Urinary bladder (tissue), 4 donors: ENCODE data around the gene MED12L. TPM values are rescaled to one million over a fixed set of nuclear protein-coding genes. Genes with fewer than 3 reads are reported as not detected.

Experiments
- DNase-seq: peaks from one replicate; pipeline ENCODE4 v3.0.0-alpha.2; 2015; ENCODE audit errors: extremely low spot score
- H3K27ac ChIP-seq: one replicate; pipeline ENCODE4 v1.5.1; 2013; ENCODE audit warnings: low read depth, mild to moderate bottlenecking, moderate library complexity
- H3K36me3 ChIP-seq: one replicate; pipeline ENCODE4 v1.6.1; 2013; ENCODE audit warnings: mild to moderate bottlenecking, moderate library complexity; ENCODE audit not compliant: insufficient read depth
- H3K4me1 ChIP-seq: one replicate; pipeline ENCODE4 v1.6.1; 2013; ENCODE audit warnings: mild to moderate bottlenecking, moderate library complexity; ENCODE audit not compliant: insufficient read depth
- H3K4me3 ChIP-seq: one replicate; pipeline ENCODE4 v1.5.1; 2013; ENCODE audit warnings: low read depth, low read length
- WGBS: extraction: QIAGEN DNeasy Blood & Tissue Kit; methylation state at CpG from one replicate; pipeline ENCODE4 v1.1.7; 2013; 5-methylcytosine and 5-hydroxymethylcytosine counted together
- polyA plus RNA-seq: library from polyadenylated mRNA; stranded (reverse); fragments of 200-250 nt; gene quantifications from one replicate; pipeline ENCODE4 v1.2.3, GENCODE V29; 2013
- total RNA-seq: library from RNA; depleted of rRNA; stranded (reverse); fragments of >200 nt; gene quantifications from one replicate; pipeline ENCODE4 v1.2.3, GENCODE V29; 2014
- donor health status: healthy with polysubstance abuse.
- donor health status: healthy.

Gene MED12L
- total and polyA plus RNA-seq, 2 donors: 0.11 to 3.1 TPM

DNA sequence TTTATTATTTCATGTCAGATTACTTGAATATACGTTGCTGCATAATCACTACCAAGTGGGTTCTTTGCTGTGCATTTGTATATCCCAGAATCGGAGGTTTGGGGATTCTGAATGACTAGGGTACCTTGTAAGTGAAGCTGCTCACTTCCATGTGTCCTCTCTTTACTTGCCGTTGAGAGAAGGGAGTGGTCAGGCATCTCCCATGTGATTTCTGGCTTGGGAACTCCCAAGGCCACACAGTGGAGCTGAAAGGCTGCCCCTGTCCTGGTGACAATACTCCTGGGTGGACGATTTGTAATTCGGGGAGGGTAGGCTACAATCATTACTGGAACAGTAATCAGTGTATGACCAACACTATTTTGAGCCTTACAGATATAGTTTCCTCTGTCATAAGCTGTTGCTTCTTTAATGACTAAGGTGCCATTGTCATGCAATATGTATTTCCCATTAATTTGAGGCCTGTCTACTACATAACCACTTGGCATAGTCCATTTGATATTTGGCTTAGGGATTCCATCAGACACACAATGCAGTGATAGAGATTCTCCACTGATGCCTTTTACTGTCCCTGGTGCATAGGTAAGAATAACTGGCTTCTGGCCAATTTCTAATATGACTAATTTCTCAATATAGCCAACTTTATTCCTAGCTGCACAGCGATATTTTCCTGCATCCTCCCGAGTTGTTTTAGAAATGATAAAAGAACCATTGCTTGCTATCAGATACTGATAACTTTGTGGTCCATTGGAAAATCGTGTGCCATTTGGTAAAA lies 351.4 kb downstream of the MED12L start:
- no peak for DNase-seq
- Histone ChIP-seq H3K27ac (no peak overlapping the region), H3K36me3 (no peaks in the 10 kb centered on the region), H3K4me1 (no peaks in the 10 kb centered on the region), H3K4me3 (no peak overlapping the region)
- 79% methylated on average over 8 of the region's 8 CpGs for WGBS

DNA sequence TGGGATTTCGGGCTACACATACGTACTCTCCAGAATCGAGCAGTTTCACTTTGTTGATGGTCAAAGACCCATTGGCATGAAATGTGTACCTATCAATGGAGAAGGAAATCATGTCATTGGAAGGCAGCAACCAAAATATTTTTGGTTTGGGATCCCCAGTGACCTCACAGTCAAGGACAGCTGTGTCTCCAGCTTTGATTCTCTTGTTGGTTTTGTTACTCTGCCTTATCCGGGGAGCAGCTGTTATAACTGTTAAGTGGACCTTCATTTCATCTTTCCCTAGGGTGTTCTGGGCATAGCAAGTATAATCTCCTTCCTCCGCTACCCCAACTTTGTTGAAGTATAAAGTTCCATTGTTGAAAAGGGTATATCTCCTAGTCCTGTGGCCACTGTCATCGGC lies 352.4 kb downstream of the MED12L start:
- Histone ChIP-seq H3K36me3 (no peaks in the 10 kb centered on the region), H3K27ac (no peak overlapping the region), H3K4me3 (no peak overlapping the region), H3K4me1 (no peaks in the 10 kb centered on the region)
- 95% methylated on average over 6 of the region's 6 CpGs for WGBS
- no peak for DNase-seq

DNA sequence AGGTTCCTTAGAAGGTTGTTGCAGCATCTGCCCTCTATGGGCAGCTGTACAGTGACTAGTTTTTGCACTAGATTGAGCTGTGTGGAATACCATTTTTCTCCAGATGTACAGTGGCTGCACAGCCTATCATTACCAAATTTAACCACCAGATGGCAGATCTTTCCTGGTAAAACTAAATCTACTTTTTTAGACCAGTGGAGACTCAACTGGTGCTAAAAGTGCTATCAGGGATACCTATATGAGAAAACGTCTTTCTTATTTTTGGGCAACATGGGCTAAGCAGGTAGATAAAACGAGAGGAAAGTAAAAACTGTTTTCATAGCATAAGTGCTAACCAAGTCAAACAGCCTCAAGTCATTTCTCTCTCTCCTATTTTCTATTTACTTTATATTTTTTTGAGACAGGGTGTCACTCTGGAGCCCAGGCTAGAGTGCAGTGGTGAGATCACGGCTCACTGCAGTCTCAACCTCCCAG lies 354.2 kb downstream of the MED12L start:
- peak; percentile 18 for DNase-seq
- 37% methylated on average over 3 of the region's 3 CpGs for WGBS

DNA sequence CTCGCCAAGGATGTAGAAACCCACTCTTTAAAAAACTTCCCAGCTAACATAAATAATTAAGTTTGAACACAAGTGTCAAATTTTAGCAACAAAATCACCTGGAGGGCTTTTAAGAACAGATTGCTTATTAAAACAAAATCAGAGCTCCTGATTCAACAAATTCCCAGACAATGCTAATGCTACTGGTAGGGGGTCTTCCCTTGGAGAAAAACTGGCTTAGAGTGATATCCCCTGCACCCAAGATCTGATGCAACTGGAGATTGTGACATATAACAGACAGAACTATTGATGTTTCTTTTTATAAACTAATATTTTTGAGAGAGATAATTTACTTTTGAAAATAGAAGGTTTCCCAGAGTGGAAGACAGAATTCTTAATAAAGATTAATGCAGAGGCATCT lies 355.5 kb downstream of the MED12L start:
- Histone ChIP-seq H3K27ac (no peak overlapping the region), H3K36me3 (no peaks in the 10 kb centered on the region), H3K4me3 (no peak overlapping the region), H3K4me1 (no peaks in the 10 kb centered on the region)
- WGBS: 97% methylated on average over 1 of the region's 1 CpG
- no peak for DNase-seq

More for the DNA sequence above, 354.2 kb downstream of the MED12L start:
- no peaks in the 10 kb centered on the region for H3K4me1 ChIP-seq
- H3K4me3 ChIP-seq: no peak overlapping the region
- H3K36me3 ChIP-seq: no peaks in the 10 kb centered on the region
- no peak overlapping the region for H3K27ac ChIP-seq

DNA sequence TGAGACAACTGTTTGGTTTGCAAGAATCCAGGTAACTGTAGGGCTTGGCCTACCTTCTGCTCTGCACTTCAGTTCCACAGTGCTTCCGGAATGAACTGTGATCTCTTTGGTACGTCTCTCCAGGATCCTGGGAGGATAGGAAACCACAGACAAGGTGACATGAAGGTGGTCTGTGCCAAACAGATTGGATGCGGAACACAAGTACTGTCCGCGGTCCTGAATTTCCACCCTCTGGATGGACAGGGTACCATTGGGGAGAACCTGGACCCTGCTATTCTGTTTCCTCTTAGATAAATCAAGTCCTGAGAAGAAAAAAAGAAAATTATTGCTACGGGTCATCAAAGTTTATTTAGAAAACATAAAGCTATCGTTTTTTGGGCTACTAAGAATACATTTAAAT lies 358.1 kb downstream of the MED12L start:
- DNase-seq: no peak
- Histone ChIP-seq H3K36me3 (no peaks in the 10 kb centered on the region), H3K4me3 (no peak overlapping the region), H3K27ac (no peak overlapping the region), H3K4me1 (no peaks in the 10 kb centered on the region)
- WGBS: 85% methylated on average over 7 of the region's 7 CpGs

DNA sequence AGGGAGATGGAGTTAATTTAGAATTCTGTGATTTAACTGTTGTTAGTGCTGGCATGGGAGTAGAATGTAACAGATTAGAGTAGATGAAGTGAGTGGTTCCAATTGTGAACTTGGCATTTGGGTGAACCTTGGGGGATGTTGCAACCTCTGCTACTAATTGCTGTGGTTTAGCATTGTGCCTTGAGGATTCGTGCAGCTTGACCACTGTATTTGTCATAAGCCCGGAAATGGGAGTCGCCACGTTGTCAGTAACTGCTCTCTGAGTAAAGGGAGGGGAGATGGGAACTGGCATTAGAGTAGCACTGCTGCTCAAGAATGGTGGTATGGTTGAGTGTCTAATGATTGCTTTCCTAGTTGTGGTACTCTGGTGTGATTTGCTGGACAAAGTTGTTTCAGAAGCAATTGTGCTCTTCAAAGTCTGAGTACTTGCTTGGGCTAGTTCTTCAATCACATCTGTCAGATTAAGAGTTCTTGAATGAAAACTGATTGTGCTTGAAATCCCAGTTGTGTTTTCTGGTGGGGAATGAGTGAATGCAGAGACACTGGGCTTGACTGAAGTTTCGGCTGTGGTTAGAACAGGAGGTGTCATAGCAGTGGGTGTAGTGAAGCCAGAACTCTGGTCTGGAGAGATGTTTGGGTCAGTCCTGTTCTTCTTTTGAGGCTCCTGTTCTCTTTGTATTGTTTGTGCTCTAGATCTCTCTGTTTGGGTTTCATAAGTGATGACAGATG lies 360.0 kb downstream of the MED12L start:
- H3K36me3 ChIP-seq: no peaks in the 10 kb centered on the region
- no peak overlapping the region for H3K4me3 ChIP-seq
- no peak overlapping the region for H3K27ac ChIP-seq
- 87% methylated on average over 5 of the region's 5 CpGs for WGBS
- no peak for DNase-seq
- H3K4me1 ChIP-seq: no peaks in the 10 kb centered on the region

DNA sequence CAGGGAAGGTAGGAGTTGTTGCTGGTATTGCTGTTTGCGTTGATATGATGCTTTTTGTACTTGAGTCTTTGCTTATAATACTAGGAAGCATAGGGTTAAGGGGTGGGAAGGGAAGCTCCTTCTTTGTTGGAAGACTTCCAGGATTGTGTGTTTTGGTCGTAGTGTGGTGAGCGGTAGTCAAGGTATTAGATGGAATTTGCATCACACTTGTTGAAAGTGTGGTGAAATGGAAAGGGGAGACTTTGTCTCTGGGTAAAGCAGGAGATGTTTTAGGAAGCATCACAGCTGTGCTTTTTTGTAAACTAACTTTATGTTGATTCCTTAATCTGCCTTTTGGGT lies 360.5 kb downstream of the MED12L start:
- Histone ChIP-seq H3K36me3 (no peaks in the 10 kb centered on the region), H3K4me3 (no peak overlapping the region), H3K4me1 (no peaks in the 10 kb centered on the region), H3K27ac (no peak overlapping the region)
- WGBS: 58% methylated on average over 3 of the region's 3 CpGs
- DNase-seq: no peak

DNA sequence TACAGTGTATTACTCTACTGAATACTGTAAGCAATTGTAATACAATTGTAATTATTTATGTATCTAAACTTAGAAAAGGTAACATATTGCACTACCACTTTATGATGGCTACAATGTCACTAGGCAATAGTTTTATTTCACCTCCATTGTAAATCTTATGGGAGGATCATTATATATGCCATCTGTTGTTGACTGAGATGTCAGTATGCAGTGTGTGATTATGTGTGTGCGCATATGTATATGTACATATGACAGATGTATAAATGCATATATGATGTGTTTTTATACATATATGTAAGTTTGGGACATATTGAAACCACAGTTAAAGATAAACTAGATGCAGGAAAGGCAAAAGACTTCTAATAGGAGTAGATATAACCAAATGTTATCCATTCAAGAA lies 366.9 kb downstream of the MED12L start:
- Histone ChIP-seq H3K4me3 (no peak overlapping the region), H3K36me3 (no peaks in the 10 kb centered on the region), H3K27ac (no peak overlapping the region), H3K4me1 (no peaks in the 10 kb centered on the region)
- DNase-seq: no peak
- 41% methylated on average over 1 of the region's 1 CpG for WGBS

DNA sequence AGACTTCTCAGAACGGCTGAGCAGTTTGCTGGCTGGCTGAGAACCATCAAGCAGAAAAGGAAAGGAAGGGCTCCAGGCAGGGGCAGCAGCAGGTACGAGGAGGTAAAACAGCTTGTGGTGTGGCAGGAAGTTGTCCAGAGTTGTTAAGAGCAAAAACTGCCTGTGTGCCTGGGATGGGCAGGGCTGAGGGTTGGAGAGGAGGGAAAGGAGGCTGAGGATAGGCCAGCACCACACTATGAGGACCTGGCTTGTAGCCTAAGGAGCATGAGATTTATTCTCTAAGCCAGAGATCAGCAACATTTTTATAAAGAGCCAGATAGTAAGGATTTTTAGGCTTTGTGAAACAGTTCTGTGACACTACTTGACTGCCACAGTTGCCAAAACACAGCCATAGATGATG lies 367.4 kb downstream of the MED12L start:
- H3K36me3 ChIP-seq: no peaks in the 10 kb centered on the region
- WGBS: 36% methylated on average over 2 of the region's 2 CpGs
- H3K27ac ChIP-seq: no peak overlapping the region
- H3K4me3 ChIP-seq: no peak overlapping the region
- H3K4me1 ChIP-seq: no peaks in the 10 kb centered on the region
- no peak for DNase-seq

DNA sequence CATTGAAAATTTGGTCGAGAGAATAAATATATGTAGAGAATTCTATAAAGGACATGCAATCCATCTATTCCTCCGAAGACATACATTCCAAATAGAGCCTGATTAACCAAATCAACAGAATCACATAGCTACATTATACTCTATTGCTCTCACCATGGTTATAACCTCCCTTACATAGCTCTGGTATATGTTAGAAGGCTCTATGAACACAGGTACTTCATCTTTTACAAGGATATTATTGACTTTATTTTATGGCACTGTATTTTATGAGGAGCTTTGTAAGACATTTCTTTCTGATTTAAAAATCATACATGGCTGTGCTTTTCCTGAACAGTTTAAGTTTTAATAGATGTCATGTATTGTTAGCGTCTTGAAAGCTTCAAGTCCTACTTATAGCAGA lies 370.6 kb downstream of the MED12L start:
- no peaks in the 10 kb centered on the region for H3K4me1 ChIP-seq
- DNase-seq: no peak
- no peak overlapping the region for H3K27ac ChIP-seq
- no peak overlapping the region for H3K4me3 ChIP-seq
- no peaks in the 10 kb centered on the region for H3K36me3 ChIP-seq
- 82% methylated on average over 3 of the region's 3 CpGs for WGBS

DNA sequence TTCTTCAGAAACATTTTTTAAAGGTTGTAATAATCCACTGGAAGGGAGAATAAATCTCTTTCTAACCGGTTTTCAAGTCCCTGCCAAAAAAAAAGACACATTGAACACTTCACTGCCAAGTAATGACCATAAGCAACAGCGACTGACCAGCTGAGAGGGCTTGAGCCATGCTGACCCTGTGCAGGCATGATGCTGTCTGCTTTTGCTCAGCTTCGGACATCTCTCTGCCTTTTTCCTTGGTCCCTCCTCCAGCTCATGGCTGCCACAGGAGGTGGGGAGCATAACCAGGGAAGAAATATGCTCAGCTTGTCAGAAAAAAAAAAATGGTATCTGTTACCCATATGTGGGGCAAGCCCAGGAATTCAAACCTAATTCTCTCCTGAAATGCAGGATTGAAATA lies 373.9 kb downstream of the MED12L start:
- no peak overlapping the region for H3K27ac ChIP-seq
- DNase-seq: no peak
- H3K4me1 ChIP-seq: no peaks in the 10 kb centered on the region
- H3K4me3 ChIP-seq: no peak overlapping the region
- H3K36me3 ChIP-seq: no peaks in the 10 kb centered on the region
- 34% methylated on average over 3 of the region's 3 CpGs for WGBS

DNA sequence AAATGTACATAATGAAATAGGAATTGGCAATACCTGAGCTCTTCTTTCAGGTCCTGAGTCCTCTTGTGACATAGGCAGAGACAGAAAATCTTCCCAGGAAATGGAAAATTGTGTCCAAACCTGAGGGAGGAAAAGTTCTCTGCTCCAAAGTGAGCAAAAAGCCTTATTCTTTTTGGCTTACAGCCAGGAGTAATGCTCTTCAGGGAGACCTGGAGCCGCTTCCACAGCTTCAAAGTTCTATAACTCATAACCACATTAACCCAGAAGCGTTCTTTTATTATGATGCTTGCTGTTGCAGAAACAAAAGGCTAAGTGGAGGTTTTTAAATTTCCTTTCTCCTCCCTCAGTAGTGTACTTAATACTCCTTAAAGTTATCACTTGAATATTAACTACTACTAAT lies 374.8 kb downstream of the MED12L start:
- H3K4me1 ChIP-seq: no peaks in the 10 kb centered on the region
- H3K27ac ChIP-seq: no peak overlapping the region
- no peak overlapping the region for H3K4me3 ChIP-seq
- H3K36me3 ChIP-seq: no peaks in the 10 kb centered on the region
- no peak for DNase-seq
- 42% methylated on average over 2 of the region's 2 CpGs for WGBS

DNA sequence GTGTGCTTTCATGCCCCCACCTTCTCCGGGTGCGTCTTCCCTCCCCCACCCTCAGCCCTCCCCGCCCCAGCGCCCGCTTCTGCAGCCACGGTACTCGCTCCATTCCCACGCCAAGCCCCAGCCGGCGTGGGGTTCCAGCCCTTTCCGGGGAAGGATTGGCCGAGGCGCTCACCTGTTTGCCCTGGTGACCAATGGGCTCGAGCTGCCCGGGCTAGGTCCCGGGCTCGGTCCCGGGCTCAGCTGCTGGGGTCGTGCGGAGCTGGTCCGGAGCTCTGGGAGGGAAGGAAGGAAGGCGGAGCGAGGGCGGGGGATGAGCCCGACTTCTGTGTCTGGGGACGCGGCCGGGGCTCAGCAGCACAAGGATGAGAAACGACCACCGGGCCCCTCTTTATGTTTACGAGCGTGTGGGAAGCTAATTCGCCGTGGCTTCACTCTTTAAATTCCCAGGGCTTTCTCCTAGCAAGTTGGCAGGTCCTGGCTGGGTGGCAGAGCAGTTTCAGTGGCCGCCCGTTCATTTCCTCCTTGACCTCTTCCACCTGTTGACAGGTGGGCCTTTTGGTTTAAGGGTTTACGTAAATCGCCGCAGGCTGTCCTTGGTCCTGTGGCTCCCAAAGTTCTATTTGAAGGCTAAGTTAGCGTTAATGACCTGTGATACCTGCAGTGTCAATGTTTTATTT lies 375.4 kb downstream of the MED12L start, which contains the start of gene IGSF10:
Gene IGSF10 (minus strand): TSS at position 288 of the 677 bp plus-strand sequence. CDS start 2,352 bp downstream, outside the sequence.
- Histone ChIP-seq H3K36me3 (no peaks in the 10 kb centered on the region), H3K4me3 (peak within 1 kb of the TSS; percentile 35), H3K4me1 (no peaks in the 10 kb centered on the region), H3K27ac (no peak within 1 kb of the TSS)
- 12% methylated on average over 40 of the region's 40 CpGs for whole genome bisulfite sequencing
- DNase-seq: no peak
